Occipital lobe (tissue), 2 donors: ENCODE measurements around the gene STK38L. TPM values are rescaled to one million over a fixed set of nuclear protein-coding genes. Genes with fewer than 3 reads are reported as not detected.

Source experiments
- DNase-seq: peaks from one replicate; lab custom pipeline; 2025; lab: John Stamatoyannopoulos, UW
- total RNA-seq: library from RNA; depleted of rRNA; stranded (reverse); fragments of >200 nt; gene quantifications from one replicate; pipeline ENCODE4 v1.2.3, GENCODE V29; 2014

The STK38L gene
- total RNA-seq, result 23.1 TPM

- peak; percentile 94 for DNase-seq
These were observed at the start of gene STK38L for GRCh38 chr12:27243804-27244688. STK38L (plus strand) TSS chr12:27244286; CDS start chr12:27297721, 53,435 bp downstream.

- DNase-seq, result no peak
These were observed 49.4 kb upstream of the STK38L start for GRCh38 chr12:27194644-27195043.

- no peak for DNase-seq
These were observed 46.0 kb upstream of the STK38L start for GRCh38 chr12:27198036-27198435.

GRCh38 chr12:27199638-27200300 is 44.3 kb upstream of the STK38L start:
- DNase-seq, result no peak

- no peak for DNase-seq
These were observed 42.9 kb upstream of the STK38L start for GRCh38 chr12:27201169-27201568.

GRCh38 chr12:27206801-27207502 is 37.1 kb upstream of the STK38L start:
- DNase-seq, result no peak

GRCh38 chr12:27207615-27208413 is 36.3 kb upstream of the STK38L start:
- DNase-seq, result no peak

GRCh38 chr12:27208414-27208750 is 35.7 kb upstream of the STK38L start:
- DNase-seq, result no peak

- no peak for DNase-seq
These were observed 34.7 kb upstream of the STK38L start for GRCh38 chr12:27209257-27209910.

GRCh38 chr12:27210187-27210586 is 33.9 kb upstream of the STK38L start:
- DNase-seq, result no peak

- DNase-seq, result no peak
These were observed 31.2 kb upstream of the STK38L start for GRCh38 chr12:27212861-27213260.

GRCh38 chr12:27213304-27213703 is 30.8 kb upstream of the STK38L start:
- DNase-seq, result no peak

GRCh38 chr12:27213830-27214787 is 30.0 kb upstream of the STK38L start:
- DNase-seq, result no peak

GRCh38 chr12:27217590-27217989 is 26.5 kb upstream of the STK38L start:
- no peak for DNase-seq

- DNase-seq, result no peak
These were observed 24.4 kb upstream of the STK38L start for GRCh38 chr12:27219693-27220054.

GRCh38 chr12:27220055-27220987 is 23.8 kb upstream of the STK38L start:
- DNase-seq, result no peak

- DNase-seq, result no peak
These were observed 23.1 kb upstream of the STK38L start for GRCh38 chr12:27220988-27221345.

- no peak for DNase-seq
These were observed 22.3 kb upstream of the STK38L start for GRCh38 chr12:27221625-27222387.
